WTC11 (cell line): Measurements from ENCODE around the gene PSMD8. TPM values are rescaled to one million over a fixed set of nuclear protein-coding genes. Genes with fewer than 3 reads are reported as not detected.

Experiments
- ATAC-seq: fragments of 200-7000 bp; cut with Tn5 transposase; 2 replicates; pipeline ENCODE4 v1.10.0; 2021; ENCODE audit warnings: mild to moderate bottlenecking, moderate library complexity
- CTCF ChIA-PET: fragments of 300-600 bp; sonication (Branson Sonifier 250); formaldehyde crosslinking; loops from one replicate; lab custom pipeline; 2021; ENCODE audit warnings: antibody characterized with exemption; lab: Charles Lee
- POLR2A ChIA-PET: fragments of 350-600 bp; sonication (Branson Sonifier 250); formaldehyde crosslinking; loops from one replicate; lab custom pipeline; 2021; ENCODE audit warnings: antibody characterized with exemption; lab: Charles Lee
- DNase-seq: peaks from one replicate; pipeline ENCODE4 v3.0.0; 2021; ENCODE audit warnings: low spot score
- H3K27ac Mint-ChIP-seq: 2 replicates; pipeline ENCODE4 v1.8.0; 2021; ENCODE audit warnings: mixed read lengths
- H3K27me3 Mint-ChIP-seq: 2 replicates; pipeline ENCODE4 v1.8.0; 2021; ENCODE audit warnings: low read depth, mild to moderate bottlenecking, moderate library complexity, mixed read lengths
- H3K36me3 Mint-ChIP-seq: 2 replicates; pipeline ENCODE4 v1.8.0; 2021; ENCODE audit warnings: mixed read lengths
- H3K4me1 Mint-ChIP-seq: 2 replicates; pipeline ENCODE4 v1.8.0; 2022; ENCODE audit warnings: mixed read lengths
- H3K4me3 Mint-ChIP-seq: 2 replicates; pipeline ENCODE4 v1.8.0; 2021; ENCODE audit warnings: mild to moderate bottlenecking, moderate library complexity, mixed read lengths
- H3K9me3 Mint-ChIP-seq: 2 replicates; pipeline ENCODE4 v1.8.0; 2021; ENCODE audit warnings: mixed read lengths
- CREM ChIP-seq: sonication (generic); formaldehyde crosslinking; IDR thresholded peaks from 2 replicates; pipeline ENCODE4 v1.8.1; 2022; ENCODE audit warnings: mild to moderate bottlenecking, missing genetic modification reagents, moderate library complexity
- ESRRA ChIP-seq: sonication (generic); formaldehyde crosslinking; IDR thresholded peaks from 2 replicates; pipeline ENCODE4 v1.8.1; 2022; ENCODE audit warnings: mild to moderate bottlenecking, missing genetic modification reagents, borderline replicate concordance
- FOXJ3 ChIP-seq: sonication (generic); formaldehyde crosslinking; IDR thresholded peaks from 2 replicates; pipeline ENCODE4 v1.9.0; 2021; ENCODE audit warnings: missing genetic modification reagents, mild to moderate bottlenecking, borderline replicate concordance
- FOXK1 ChIP-seq: sonication (generic); formaldehyde crosslinking; IDR thresholded peaks from 2 replicates; pipeline ENCODE4 v1.8.0; 2022; ENCODE audit warnings: mild to moderate bottlenecking, moderate library complexity, missing genetic modification reagents
- IRF2 ChIP-seq: sonication (generic); formaldehyde crosslinking; IDR thresholded peaks from 2 replicates; pipeline ENCODE4 v1.8.0; 2022; ENCODE audit warnings: low read depth, missing genetic modification reagents, borderline replicate concordance
- JUN ChIP-seq: sonication (generic); formaldehyde crosslinking; IDR thresholded peaks from 2 replicates; pipeline ENCODE4 v1.8.0; 2023; ENCODE audit warnings: mild to moderate bottlenecking, missing genetic modification reagents
- NFE2L1 ChIP-seq: sonication (generic); formaldehyde crosslinking; IDR thresholded peaks from 2 replicates; pipeline ENCODE4 v1.8.1; 2023; ENCODE audit warnings: missing genetic modification reagents
- TCF7 ChIP-seq: sonication (generic); formaldehyde crosslinking; IDR thresholded peaks from 2 replicates; pipeline ENCODE4 v1.8.0; 2022; ENCODE audit warnings: mild to moderate bottlenecking, low read depth, missing genetic modification reagents, moderate library complexity
- ZNF263 ChIP-seq: sonication (generic); formaldehyde crosslinking; IDR thresholded peaks from 2 replicates; pipeline ENCODE4 v1.8.1; 2022; ENCODE audit warnings: low read depth, mild to moderate bottlenecking, moderate library complexity, missing genetic modification reagents
- ZNF671 ChIP-seq: fragments of 250-450 bp; sonication (Bioruptor Pico); IDR thresholded peaks from 2 replicates; pipeline ENCODE4 v1.8.0; 2021; ENCODE audit warnings: mild to moderate bottlenecking
- total RNA-seq: library from RNA; stranded (reverse); gene quantifications from 3 replicates; pipeline ENCODE4 v1.2.3, GENCODE V29; 2021
- TF ChIP-seq, protein P1 (sequence below): sonication (generic); formaldehyde crosslinking; conservative IDR thresholded peaks from 2 replicates; pipeline ENCODE4 v1.8.1; 2022; ENCODE audit warnings: mild to moderate bottlenecking, missing genetic modification reagents
- TF ChIP-seq, protein P2 (sequence below): sonication (generic); formaldehyde crosslinking; IDR thresholded peaks from 2 replicates; pipeline ENCODE4 v1.8.1; 2022; ENCODE audit warnings: mild to moderate bottlenecking, missing genetic modification reagents, moderate library complexity, borderline replicate concordance
- TF ChIP-seq, protein P3 (sequence below): fragments of 250-450 bp; sonication (Bioruptor Pico); IDR thresholded peaks from 2 replicates; pipeline ENCODE4 v1.9.0; 2021; ENCODE audit warnings: mild to moderate bottlenecking, borderline replicate concordance
- TF ChIP-seq, protein P4 (sequence below): fragments of 250-450 bp; sonication (Bioruptor Pico); conservative IDR thresholded peaks from 2 replicates; pipeline ENCODE4 v1.9.0; 2021; ENCODE audit warnings: mild to moderate bottlenecking
- TF ChIP-seq, protein P5 (sequence below): sonication (generic); formaldehyde crosslinking; IDR thresholded peaks from 2 replicates; pipeline ENCODE4 v1.8.0; 2022; ENCODE audit warnings: mild to moderate bottlenecking, missing genetic modification reagents
- TF ChIP-seq, protein P6 (sequence below): sonication (generic); formaldehyde crosslinking; IDR thresholded peaks from 2 replicates; pipeline ENCODE4 v1.8.0; 2022; ENCODE audit warnings: mild to moderate bottlenecking, missing genetic modification reagents
- TF ChIP-seq, protein P7 (sequence below): fragments of 250-450 bp; sonication (Bioruptor Pico); IDR thresholded peaks from 2 replicates; pipeline ENCODE4 v1.9.0; 2021; ENCODE audit warnings: mild to moderate bottlenecking

Gene PSMD8
- total RNA-seq, 1 experiment from 2014 or later = 167 TPM

DNA sequence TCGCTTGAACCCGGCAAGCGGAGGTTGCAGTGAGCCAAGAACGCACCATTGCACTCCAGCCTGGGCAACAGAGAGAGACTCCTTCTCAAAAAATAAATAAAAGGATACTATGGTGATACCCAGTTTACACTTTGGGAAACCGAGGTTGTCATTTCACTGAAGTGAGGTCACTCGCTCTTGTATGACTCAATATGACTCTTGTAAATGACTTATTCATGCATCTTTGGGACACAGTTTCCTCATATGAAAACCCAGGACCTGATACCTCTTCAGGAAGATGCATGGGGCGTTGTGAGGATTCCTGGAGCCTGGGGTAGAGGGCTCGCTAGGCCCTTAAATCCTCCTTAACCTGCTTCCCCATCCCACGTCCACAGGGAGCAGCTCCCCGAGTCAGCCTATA, 4.5 kb downstream of the PSMD8 start (continued):
- no peak for TF ChIP-seq JUN (CRISPR knock-in tag)
- TF ChIP-seq ZNF263 (CRISPR knock-in tag) = no peak
- TF ChIP-seq FOXJ3 (CRISPR knock-in tag) = no peak
- TF ChIP-seq IRF2 (CRISPR knock-in tag) = no peak
- TF ChIP-seq, protein P1, sequence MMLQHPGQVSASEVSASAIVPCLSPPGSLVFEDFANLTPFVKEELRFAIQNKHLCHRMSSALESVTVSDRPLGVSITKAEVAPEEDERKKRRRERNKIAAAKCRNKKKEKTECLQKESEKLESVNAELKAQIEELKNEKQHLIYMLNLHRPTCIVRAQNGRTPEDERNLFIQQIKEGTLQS (CRISPR knock-in tag) = no peak
- TF ChIP-seq, protein P2, sequence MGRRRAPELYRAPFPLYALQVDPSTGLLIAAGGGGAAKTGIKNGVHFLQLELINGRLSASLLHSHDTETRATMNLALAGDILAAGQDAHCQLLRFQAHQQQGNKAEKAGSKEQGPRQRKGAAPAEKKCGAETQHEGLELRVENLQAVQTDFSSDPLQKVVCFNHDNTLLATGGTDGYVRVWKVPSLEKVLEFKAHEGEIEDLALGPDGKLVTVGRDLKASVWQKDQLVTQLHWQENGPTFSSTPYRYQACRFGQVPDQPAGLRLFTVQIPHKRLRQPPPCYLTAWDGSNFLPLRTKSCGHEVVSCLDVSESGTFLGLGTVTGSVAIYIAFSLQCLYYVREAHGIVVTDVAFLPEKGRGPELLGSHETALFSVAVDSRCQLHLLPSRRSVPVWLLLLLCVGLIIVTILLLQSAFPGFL (CRISPR knock-in tag) = no peak
- TF ChIP-seq TCF7 (CRISPR knock-in tag) = no peak
- TF ChIP-seq, protein P3, sequence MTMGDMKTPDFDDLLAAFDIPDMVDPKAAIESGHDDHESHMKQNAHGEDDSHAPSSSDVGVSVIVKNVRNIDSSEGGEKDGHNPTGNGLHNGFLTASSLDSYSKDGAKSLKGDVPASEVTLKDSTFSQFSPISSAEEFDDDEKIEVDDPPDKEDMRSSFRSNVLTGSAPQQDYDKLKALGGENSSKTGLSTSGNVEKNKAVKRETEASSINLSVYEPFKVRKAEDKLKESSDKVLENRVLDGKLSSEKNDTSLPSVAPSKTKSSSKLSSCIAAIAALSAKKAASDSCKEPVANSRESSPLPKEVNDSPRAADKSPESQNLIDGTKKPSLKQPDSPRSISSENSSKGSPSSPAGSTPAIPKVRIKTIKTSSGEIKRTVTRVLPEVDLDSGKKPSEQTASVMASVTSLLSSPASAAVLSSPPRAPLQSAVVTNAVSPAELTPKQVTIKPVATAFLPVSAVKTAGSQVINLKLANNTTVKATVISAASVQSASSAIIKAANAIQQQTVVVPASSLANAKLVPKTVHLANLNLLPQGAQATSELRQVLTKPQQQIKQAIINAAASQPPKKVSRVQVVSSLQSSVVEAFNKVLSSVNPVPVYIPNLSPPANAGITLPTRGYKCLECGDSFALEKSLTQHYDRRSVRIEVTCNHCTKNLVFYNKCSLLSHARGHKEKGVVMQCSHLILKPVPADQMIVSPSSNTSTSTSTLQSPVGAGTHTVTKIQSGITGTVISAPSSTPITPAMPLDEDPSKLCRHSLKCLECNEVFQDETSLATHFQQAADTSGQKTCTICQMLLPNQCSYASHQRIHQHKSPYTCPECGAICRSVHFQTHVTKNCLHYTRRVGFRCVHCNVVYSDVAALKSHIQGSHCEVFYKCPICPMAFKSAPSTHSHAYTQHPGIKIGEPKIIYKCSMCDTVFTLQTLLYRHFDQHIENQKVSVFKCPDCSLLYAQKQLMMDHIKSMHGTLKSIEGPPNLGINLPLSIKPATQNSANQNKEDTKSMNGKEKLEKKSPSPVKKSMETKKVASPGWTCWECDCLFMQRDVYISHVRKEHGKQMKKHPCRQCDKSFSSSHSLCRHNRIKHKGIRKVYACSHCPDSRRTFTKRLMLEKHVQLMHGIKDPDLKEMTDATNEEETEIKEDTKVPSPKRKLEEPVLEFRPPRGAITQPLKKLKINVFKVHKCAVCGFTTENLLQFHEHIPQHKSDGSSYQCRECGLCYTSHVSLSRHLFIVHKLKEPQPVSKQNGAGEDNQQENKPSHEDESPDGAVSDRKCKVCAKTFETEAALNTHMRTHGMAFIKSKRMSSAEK (CRISPR knock-in tag) = no peak
- no peak for TF ChIP-seq ESRRA
- TF ChIP-seq, protein P4, sequence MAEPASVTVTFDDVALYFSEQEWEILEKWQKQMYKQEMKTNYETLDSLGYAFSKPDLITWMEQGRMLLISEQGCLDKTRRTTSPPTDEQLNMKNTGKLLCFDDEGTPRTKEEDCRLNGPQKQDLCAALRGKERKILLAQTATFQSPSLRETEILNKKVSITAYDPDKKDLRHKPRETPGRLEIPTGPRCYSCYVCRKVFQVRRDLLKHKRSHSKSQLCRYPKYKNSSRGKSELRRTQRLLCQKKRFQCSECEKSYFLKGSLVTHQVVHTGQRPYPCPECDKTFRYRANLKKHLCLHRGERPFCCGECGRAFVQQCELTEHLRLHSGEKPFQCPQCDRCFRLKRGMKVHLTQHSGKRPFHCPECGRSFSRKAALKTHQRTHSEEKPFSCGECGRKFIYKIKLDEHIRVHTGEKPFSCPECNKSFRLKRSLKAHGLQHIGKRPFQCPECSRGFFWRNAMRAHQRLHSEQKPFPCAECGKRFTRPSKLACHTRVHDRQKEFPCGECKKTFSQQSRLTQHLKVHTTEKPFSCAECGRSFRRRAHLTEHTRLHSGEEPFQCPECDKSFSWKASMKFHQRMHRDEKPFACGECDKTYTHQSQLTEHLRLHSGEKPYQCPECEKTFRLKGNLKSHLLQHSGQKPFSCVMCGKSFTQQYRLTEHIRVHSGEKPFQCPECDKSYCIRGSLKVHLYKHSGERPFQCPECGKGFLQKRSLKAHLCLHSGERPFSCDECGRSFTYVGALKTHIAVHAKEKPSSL (CRISPR knock-in tag) = no peak

DNA sequence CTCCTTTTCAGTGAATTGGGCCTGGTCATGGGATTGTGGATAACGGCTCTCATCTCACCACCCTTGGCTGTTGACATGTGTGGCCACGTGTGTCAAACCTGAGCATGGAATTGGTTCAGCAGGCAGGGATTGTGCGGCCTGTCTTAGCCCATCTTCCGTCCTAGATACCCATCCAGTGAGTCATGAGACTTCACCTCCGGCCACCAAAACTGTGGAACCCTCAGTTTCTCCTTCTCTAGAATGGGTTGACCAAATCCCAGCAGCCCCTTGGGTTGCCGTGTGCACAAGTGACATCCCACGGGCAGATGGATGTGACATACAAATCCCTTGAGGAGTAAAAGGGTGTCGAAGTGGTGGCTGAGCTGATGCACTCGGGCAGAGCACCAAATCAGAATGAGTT, 6.8 kb downstream of the PSMD8 start:
- ChIA-PET POLR2A (no interaction called here), CTCF (no interaction called here)
- no peaks in the 10 kb centered on the region for H3K27me3 Mint-ChIP-seq
- H3K9me3 Mint-ChIP-seq = no peaks in the 10 kb centered on the region
- ATAC-seq (no peak), DNase-seq (no peak)
- no peak overlapping the region for H3K4me3 Mint-ChIP-seq
- H3K4me1 Mint-ChIP-seq = peaks cover 8% of the 10 kb centered on the region
- TF ChIP-seq, protein P5, sequence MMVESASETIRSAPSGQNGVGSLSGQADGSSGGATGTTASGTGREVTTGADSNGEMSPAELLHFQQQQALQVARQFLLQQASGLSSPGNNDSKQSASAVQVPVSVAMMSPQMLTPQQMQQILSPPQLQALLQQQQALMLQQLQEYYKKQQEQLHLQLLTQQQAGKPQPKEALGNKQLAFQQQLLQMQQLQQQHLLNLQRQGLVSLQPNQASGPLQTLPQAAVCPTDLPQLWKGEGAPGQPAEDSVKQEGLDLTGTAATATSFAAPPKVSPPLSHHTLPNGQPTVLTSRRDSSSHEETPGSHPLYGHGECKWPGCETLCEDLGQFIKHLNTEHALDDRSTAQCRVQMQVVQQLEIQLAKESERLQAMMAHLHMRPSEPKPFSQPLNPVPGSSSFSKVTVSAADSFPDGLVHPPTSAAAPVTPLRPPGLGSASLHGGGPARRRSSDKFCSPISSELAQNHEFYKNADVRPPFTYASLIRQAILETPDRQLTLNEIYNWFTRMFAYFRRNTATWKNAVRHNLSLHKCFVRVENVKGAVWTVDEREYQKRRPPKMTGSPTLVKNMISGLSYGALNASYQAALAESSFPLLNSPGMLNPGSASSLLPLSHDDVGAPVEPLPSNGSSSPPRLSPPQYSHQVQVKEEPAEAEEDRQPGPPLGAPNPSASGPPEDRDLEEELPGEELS (CRISPR knock-in tag) = no peak
- TF ChIP-seq, protein P4 (CRISPR knock-in tag) = no peak
- TF ChIP-seq, protein P6, sequence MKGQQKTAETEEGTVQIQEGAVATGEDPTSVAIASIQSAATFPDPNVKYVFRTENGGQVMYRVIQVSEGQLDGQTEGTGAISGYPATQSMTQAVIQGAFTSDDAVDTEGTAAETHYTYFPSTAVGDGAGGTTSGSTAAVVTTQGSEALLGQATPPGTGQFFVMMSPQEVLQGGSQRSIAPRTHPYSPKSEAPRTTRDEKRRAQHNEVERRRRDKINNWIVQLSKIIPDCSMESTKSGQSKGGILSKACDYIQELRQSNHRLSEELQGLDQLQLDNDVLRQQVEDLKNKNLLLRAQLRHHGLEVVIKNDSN (CRISPR knock-in tag) = no peak
- TF ChIP-seq, protein P7, sequence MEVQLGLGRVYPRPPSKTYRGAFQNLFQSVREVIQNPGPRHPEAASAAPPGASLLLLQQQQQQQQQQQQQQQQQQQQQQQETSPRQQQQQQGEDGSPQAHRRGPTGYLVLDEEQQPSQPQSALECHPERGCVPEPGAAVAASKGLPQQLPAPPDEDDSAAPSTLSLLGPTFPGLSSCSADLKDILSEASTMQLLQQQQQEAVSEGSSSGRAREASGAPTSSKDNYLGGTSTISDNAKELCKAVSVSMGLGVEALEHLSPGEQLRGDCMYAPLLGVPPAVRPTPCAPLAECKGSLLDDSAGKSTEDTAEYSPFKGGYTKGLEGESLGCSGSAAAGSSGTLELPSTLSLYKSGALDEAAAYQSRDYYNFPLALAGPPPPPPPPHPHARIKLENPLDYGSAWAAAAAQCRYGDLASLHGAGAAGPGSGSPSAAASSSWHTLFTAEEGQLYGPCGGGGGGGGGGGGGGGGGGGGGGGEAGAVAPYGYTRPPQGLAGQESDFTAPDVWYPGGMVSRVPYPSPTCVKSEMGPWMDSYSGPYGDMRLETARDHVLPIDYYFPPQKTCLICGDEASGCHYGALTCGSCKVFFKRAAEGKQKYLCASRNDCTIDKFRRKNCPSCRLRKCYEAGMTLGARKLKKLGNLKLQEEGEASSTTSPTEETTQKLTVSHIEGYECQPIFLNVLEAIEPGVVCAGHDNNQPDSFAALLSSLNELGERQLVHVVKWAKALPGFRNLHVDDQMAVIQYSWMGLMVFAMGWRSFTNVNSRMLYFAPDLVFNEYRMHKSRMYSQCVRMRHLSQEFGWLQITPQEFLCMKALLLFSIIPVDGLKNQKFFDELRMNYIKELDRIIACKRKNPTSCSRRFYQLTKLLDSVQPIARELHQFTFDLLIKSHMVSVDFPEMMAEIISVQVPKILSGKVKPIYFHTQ = no peak
- no peak for TF ChIP-seq CREM (CRISPR knock-in tag)
- TF ChIP-seq NFE2L1 (CRISPR knock-in tag) = no peak
- no peak for TF ChIP-seq FOXK1
- no peak for TF ChIP-seq ZNF671
- H3K36me3 Mint-ChIP-seq = peaks cover 39% of the 10 kb centered on the region
- H3K27ac Mint-ChIP-seq = no peak overlapping the region
